Adrenal gland (tissue), 19 donors: ENCODE measurements around the gene CD36. TPM values are rescaled to one million over a fixed set of nuclear protein-coding genes. Genes with fewer than 3 reads are reported as not detected.

Experiments used
- DNase-seq, 7 donors: peaks; one replicate each; pipeline ENCODE4 v3.0.0-alpha.2; 2019 to 2020
- H3K27ac ChIP-seq, 5 donors: fragments of 200-600 bp; sonication (generic) in 4 of 5; 1 replicate in 3 of 5; 2 replicates in 2 of 5; pipeline versions ENCODE4 v1.5.1 to v1.8.0; 2016 to 2020; ENCODE audit warnings: mild to moderate bottlenecking in 1 of 5
- H3K27me3 ChIP-seq: fragments of 200-600 bp; 2 replicates; pipeline ENCODE4 v1.8.0; 2021
- H3K36me3 ChIP-seq, 2 donors: fragments of 200-600 bp; replicated peaks in 1 of 2; 1 replicate in 1 of 2; 2 replicates in 1 of 2; pipeline versions ENCODE4 v1.5.1 to v1.8.0; 2018 to 2022
- H3K4me1 ChIP-seq, 2 donors: fragments of 200-600 bp; replicated peaks in 1 of 2; 1 replicate in 1 of 2; 2 replicates in 1 of 2; pipeline versions ENCODE4 v1.5.1 to v1.8.0; 2018 to 2021
- H3K4me3 ChIP-seq, 4 donors: fragments of 200-600 bp; sonication (generic) in 3 of 4; one replicate each; pipeline ENCODE4 v1.5.1; 2016 to 2018
- H3K9me3 ChIP-seq, 3 donors: fragments of 200-600 bp; sonication (generic) in 1 of 3; replicated peaks in 1 of 3; 1 replicate in 2 of 3; 2 replicates in 1 of 3; pipeline versions ENCODE4 v1.5.1 to v1.8.0; 2016 to 2021
- POLR2A ChIP-seq, 2 donors: fragments of 450-650 bp; IDR thresholded peaks; one replicate each; pipeline ENCODE4 v1.6.1; 2017; ENCODE audit warnings: antibody characterized with exemption in 2 of 2, mild to moderate bottlenecking in 2 of 2, moderate library complexity in 1 of 2
- WGBS, 4 donors: extraction: QIAGEN DNeasy Blood & Tissue Kit in 2 of 4; methylation state at CpG; one replicate each; pipeline versions ENCODE4 v1.1.5 to v1.1.7; 2013 to 2017; 5-methylcytosine and 5-hydroxymethylcytosine counted together
- intact Hi-C, 2 donors: fragments of 100-400 bp; cut with DNase I; formaldehyde crosslinking; loops; one replicate each; pipeline versions ENCODE4 v1.14.1 to v1.15.0; 2022 to 2023
- long read RNA-seq, 10 donors: library from polyadenylated mRNA in 3 of 10; unstranded in 2 of 10; stranded (forward) in 1 of 10; transcript quantifications; one replicate each; pipeline ENCODE4 v2.0.0 and lab custom pipeline, GENCODE V29; 2021 to 2026
- polyA plus RNA-seq, 3 donors: library from polyadenylated mRNA; stranded (reverse); fragments of 200-250 nt in 2 of 3; fragments of 350-450 nt in 1 of 3; fragmentation: Illumina TruSeq in 1 of 3; extraction: RNeasy Lipid Tissue Mini Kit (QIAGEN cat#74804) in 1 of 3; gene quantifications; one replicate each; pipeline ENCODE4 v1.2.3, GENCODE V29; 2013 to 2014
- total RNA-seq, 9 donors: library from RNA; depleted of rRNA in 4 of 9; stranded (reverse); fragments of >200 nt in 4 of 9; fragments of 120-200 nt in 1 of 9; fragmentation: NEBNext Ultra II Directional in 1 of 9; extraction: Animal tissue kit (Norgen Biotek cat#: 25700) in 1 of 9; gene quantifications; one replicate each; pipeline versions ENCODE4 v1.1.0 to v1.2.4, GENCODE V29; 2013 to 2023
- TF ChIP-seq, protein P1 (sequence below), 6 experiments: fragments of 450-650 bp in 4 of 6; fragments of 200-600 bp in 2 of 6; sonication (generic) in 1 of 6; IDR thresholded peaks; 1 replicate in 5 of 6; 2 replicates in 1 of 6; pipeline versions ENCODE4 v1.5.1 to v1.8.0; 2016 to 2021; ENCODE audit warnings: antibody characterized with exemption in 6 of 6, mild to moderate bottlenecking in 2 of 6, moderate library complexity in 1 of 6
- donor health status: healthy with polysubstance abuse.
- donor health status: Bipolar disorder and iron deficiency.
- donor health status: DM: yes; HTN: yes; CAD: no.
- donor health status: DM: no; HTN: no; CAD: no.
- donor health status: DM: no; HTN: no; CAD: no.
- donor health status: DM: yes; HTN: yes; CAD: no.

Gene CD36
- total RNA-seq (100 to 1,000 TPM in 1 of 9 donors, 10 to 100 TPM in 8; 11.7 to 224 (median 34.6) TPM), polyA plus RNA-seq (10 to 100 TPM in 2 of 3 donors, 1 to 10 TPM in 1; 7.2 to 87.0 (median 29.8) TPM)
- long read RNA-seq, donor 1, transcript CD36-202 (14 exons, 1,942 nt), result major isoform, 12 of 48 reads
- long read RNA-seq, donor 1, transcript CD36-204 (12 exons, 1,686 nt), result minor isoform, 10 of 48 reads
- long read RNA-seq, donor 1, partial matches to known transcripts, result 22 of 48 reads
- long read RNA-seq, donor 1, other reads (novel, unspliced or antisense), result 0 of 48 reads
- long read RNA-seq, donor 2, transcript CD36-202 (14 exons, 1,942 nt), result major isoform, 6 of 13 reads
- long read RNA-seq, donor 2, partial matches to known transcripts, result 0 of 13 reads
- long read RNA-seq, donor 2, other reads (novel, unspliced or antisense), result 0 of 13 reads
- long read RNA-seq, donor 3, transcript CD36-202 (14 exons, 1,942 nt), result major isoform, 16 of 22 reads
- long read RNA-seq, donor 3, partial matches to known transcripts, result 0 of 22 reads
- long read RNA-seq, donor 3, other reads (novel, unspliced or antisense), result 0 of 22 reads
- long read RNA-seq, donor 4, partial matches to known transcripts, result 0 of 6 reads
- long read RNA-seq, donor 4, other reads (novel, unspliced or antisense), result 3 of 6 reads
- long read RNA-seq, donor 5, transcript CD36-214 (15 exons, 2,298 nt), result minor isoform, 6 of 67 reads
- long read RNA-seq, donor 5, transcript CD36-202 (14 exons, 1,942 nt), result minor isoform, 6 of 67 reads
- long read RNA-seq, donor 5, transcript CD36-207 (13 exons, 1,808 nt), result major isoform, 11 of 67 reads
- long read RNA-seq, donor 5, partial matches to known transcripts, result 15 of 67 reads
- long read RNA-seq, donor 5, other reads (novel, unspliced or antisense), result 27 of 67 reads
- long read RNA-seq, donor 6, partial matches to known transcripts, result 1 of 5 reads
- long read RNA-seq, donor 6, other reads (novel, unspliced or antisense), result 3 of 5 reads
- long read RNA-seq, donor 7, partial matches to known transcripts, result 0 of 5 reads
- long read RNA-seq, donor 7, other reads (novel, unspliced or antisense), result 0 of 5 reads
- long read RNA-seq, donor 8, transcript CD36-202 (14 exons, 1,942 nt), result major isoform, 9 of 25 reads
- long read RNA-seq, donor 8, partial matches to known transcripts, result 9 of 25 reads
- long read RNA-seq, donor 8, other reads (novel, unspliced or antisense), result 0 of 25 reads
- long read RNA-seq, donor 9, transcript CD36-202 (14 exons, 1,942 nt), result major isoform, 5 of 17 reads
- long read RNA-seq, donor 9, partial matches to known transcripts, result 7 of 17 reads
- long read RNA-seq, donor 9, other reads (novel, unspliced or antisense), result 0 of 17 reads
- long read RNA-seq, donor 10, partial matches to known transcripts, result 13 of 20 reads
- long read RNA-seq, donor 10, other reads (novel, unspliced or antisense), result 0 of 20 reads

DNA sequence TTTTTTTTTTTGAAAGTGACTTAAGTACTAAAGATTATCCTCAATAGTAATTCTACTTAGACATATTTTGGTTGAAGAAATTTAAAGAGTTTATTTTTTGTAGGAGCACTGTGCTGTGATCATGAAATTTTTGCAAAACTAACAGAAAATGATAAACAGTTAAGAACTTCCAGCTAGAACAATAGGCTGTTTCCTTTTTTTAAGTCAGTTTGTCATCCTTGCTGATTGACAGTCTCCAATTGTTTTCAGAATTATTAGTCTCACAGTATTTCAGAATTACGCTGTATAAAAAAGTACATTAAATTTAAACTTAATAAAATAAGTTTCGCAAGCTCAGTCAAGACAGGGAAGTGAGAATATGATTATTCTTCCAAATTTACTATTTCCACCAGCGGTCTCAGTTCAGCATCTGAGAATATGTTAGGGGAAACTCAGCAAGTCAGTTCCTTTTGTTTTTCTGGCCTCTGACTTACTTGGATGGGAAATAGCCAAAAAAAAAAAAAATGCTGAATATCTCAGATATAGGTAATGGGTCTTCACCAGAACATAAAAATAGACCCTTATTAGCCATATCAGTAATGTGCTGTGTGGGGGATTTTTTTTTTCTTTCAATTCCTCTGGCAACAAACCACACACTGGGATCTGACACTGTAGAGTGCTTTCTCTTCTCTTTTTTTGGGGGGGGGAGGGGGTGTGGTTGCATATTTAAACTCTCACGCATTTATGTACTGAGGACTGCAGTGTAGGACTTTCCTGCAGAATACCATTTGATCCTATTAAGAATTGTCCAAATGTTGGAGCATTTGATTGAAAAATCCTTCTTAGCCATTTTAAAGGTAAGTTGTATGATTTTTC, at the start of gene CD36:
CD36 (plus strand) TSS at position 732 of the 855 bp plus-strand sequence. CDS start 8,099 bp downstream, outside the sequence.
- Histone ChIP-seq H3K36me3 (no peaks in the 10 kb centered on the region), H3K4me1 (peaks cover 3 to 22% of the 10 kb centered on the region in 2 donors), H3K27me3 (no peaks in the 10 kb centered on the region), H3K9me3 (peaks cover 0 to 4% (median 0%) of the 10 kb centered on the region in 3 donors), H3K27ac (no peak within 1 kb of the TSS), H3K4me3 (no peak within 1 kb of the TSS)
- WGBS, 4 donors, result 69 to 77% (median 75%) methylated on average over 4 of the region's 4 CpGs
- TF ChIP-seq, protein P1, sequence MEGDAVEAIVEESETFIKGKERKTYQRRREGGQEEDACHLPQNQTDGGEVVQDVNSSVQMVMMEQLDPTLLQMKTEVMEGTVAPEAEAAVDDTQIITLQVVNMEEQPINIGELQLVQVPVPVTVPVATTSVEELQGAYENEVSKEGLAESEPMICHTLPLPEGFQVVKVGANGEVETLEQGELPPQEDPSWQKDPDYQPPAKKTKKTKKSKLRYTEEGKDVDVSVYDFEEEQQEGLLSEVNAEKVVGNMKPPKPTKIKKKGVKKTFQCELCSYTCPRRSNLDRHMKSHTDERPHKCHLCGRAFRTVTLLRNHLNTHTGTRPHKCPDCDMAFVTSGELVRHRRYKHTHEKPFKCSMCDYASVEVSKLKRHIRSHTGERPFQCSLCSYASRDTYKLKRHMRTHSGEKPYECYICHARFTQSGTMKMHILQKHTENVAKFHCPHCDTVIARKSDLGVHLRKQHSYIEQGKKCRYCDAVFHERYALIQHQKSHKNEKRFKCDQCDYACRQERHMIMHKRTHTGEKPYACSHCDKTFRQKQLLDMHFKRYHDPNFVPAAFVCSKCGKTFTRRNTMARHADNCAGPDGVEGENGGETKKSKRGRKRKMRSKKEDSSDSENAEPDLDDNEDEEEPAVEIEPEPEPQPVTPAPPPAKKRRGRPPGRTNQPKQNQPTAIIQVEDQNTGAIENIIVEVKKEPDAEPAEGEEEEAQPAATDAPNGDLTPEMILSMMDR (IDR thresholded peaks at IDR 0.05), result no peak
- TF ChIP-seq POLR2A (IDR thresholded peaks at IDR 0.05), result no peak
- peak in 3 of 7 donors; percentile 23 to 27 (median 26) for DNase-seq
- intact Hi-C loops, result no loop called here

DNA sequence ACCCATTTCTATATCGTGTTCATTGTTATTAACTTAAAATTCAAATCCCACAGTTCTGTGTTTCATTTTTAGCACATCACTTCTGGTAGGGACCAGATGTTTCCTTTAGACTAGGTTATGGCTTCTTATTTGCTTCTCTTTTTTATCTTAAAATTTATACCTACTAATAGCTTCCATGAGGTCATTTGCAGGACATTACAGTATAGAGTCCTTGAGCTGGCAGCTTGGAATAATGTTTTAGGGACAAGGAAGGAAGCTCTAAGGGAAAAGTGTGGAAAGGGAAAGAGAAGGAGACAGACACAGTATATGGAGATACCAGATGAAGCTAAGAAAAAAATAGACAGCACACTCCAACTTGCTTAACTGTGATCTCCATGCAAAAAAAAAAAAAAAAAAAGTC, 48.8 kb upstream of the CD36 start:
- no peak for DNase-seq
- Histone ChIP-seq H3K4me3 (no peak overlapping the region), H3K4me1 (peaks cover 0 to 18% of the 10 kb centered on the region in 2 donors), H3K36me3 (no peaks in the 10 kb centered on the region), H3K9me3 (no peaks in the 10 kb centered on the region), H3K27ac (no peak overlapping the region), H3K27me3 (no peaks in the 10 kb centered on the region)
- 17 to 45% (median 30%) methylated on average over 1 of the region's 1 CpG for WGBS, 4 donors
- intact Hi-C loops, result no loop called here
- TF ChIP-seq, protein P1 (IDR thresholded peaks at IDR 0.05), result no peak
- no peak for TF ChIP-seq POLR2A (IDR thresholded peaks at IDR 0.05)

DNA sequence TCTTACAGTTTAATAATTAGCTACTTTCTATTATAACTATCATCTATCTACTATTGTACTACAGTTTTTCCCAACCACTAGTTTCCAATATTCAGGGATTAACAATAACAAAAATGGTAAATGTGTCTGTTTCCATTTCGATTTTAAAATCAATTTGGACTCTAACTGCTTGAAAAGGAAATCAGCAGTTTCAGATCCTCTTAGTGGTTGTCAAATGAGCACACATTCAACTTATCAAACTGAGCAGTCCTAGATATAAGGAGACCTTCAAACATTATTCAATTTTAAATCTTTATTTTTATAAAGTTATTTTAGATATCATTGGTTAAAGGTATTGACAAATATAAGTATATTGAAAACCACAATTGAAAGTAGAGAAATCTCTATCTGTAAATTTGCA, 46.8 kb upstream of the CD36 start:
- H3K9me3 ChIP-seq, result no peaks in the 10 kb centered on the region
- TF ChIP-seq, protein P1 (IDR thresholded peaks at IDR 0.05), result no peak
- no peak for TF ChIP-seq POLR2A (IDR thresholded peaks at IDR 0.05)
- peaks cover 0 to 18% of the 10 kb centered on the region in 2 donors for H3K4me1 ChIP-seq
- no peak overlapping the region for H3K27ac ChIP-seq
- WGBS, 4 donors, result 60 to 69% (median 66%) methylated on average over 1 of the region's 1 CpG
- intact Hi-C loops, result no loop called here
- H3K27me3 ChIP-seq, result no peaks in the 10 kb centered on the region
- no peak for DNase-seq
- no peaks in the 10 kb centered on the region for H3K36me3 ChIP-seq
- no peak overlapping the region for H3K4me3 ChIP-seq
